ENCODE data around the gene PRAMEF4.
"Not testable (repeated sequence)": the region's sequence is repeated elsewhere in the genome, so short reads cannot be mapped to it uniquely, and the experiment has no call there.

DNA sequence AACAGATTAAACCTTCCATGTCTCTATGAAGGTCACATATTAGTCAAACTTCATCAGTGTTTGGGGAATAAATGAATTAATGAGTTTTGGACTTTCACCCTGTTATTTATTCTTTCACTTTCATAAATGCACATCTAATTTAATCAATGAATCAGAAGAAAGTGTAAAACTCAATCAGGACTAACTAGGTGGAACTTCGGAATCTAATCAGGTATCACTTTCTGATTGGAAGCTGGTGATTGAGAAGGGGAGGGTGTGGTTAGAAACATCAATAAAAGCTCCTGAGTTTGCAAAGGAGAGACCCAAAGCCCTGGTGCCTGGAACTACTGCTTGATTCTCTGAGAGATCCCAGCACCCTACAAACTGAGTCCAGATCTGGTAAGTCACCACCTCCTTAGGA lies 30.3 kb upstream of the PRAMEF4 start, which contains the start of gene PRAMEF7:
- TF ChIP-seq, protein P1, sequence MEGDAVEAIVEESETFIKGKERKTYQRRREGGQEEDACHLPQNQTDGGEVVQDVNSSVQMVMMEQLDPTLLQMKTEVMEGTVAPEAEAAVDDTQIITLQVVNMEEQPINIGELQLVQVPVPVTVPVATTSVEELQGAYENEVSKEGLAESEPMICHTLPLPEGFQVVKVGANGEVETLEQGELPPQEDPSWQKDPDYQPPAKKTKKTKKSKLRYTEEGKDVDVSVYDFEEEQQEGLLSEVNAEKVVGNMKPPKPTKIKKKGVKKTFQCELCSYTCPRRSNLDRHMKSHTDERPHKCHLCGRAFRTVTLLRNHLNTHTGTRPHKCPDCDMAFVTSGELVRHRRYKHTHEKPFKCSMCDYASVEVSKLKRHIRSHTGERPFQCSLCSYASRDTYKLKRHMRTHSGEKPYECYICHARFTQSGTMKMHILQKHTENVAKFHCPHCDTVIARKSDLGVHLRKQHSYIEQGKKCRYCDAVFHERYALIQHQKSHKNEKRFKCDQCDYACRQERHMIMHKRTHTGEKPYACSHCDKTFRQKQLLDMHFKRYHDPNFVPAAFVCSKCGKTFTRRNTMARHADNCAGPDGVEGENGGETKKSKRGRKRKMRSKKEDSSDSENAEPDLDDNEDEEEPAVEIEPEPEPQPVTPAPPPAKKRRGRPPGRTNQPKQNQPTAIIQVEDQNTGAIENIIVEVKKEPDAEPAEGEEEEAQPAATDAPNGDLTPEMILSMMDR (IDR thresholded peaks at IDR 0.05) = not testable (repeated sequence)
- not testable (repeated sequence) for TF ChIP-seq RFX5 (IDR thresholded peaks at IDR 0.05; ENCODE audit: low read length); RAD21 (IDR thresholded peaks at IDR 0.05; ENCODE audit: low read length); REST (IDR thresholded peaks at IDR 0.05; ENCODE audit: low read depth, low read length); MXI1 (IDR thresholded peaks at IDR 0.05; ENCODE audit: low read depth, low read length); TCF12 (IDR thresholded peaks at IDR 0.05); POLR2AphosphoS5 (IDR thresholded peaks at IDR 0.05; ENCODE audit: low read depth, low read length); RXRA (IDR thresholded peaks at IDR 0.05; ENCODE audit: borderline replicate concordance, low read depth)
